ENCODE results near the gene CDC14A. TPM values are rescaled to one million over a fixed set of nuclear protein-coding genes. Genes with fewer than 3 reads are reported as not detected.
A peak's percentile ranks its signal among the peaks of the same experiment; 100 is the strongest.

The CDC14A gene
- polyA plus RNA-seq, 1 donor from 2014 or later, result 11.5 TPM

- H3K9me3 Mint-ChIP-seq, result no peaks in the 10 kb centered on the region
These were observed 180.3 kb downstream of the CDC14A start for GRCh38 chr1:100532645-100533044.

GRCh38 chr1:100535264-100535663, 183.0 kb downstream of the CDC14A start:
- no peaks in the 10 kb centered on the region for H3K36me3 Mint-ChIP-seq
- no peak overlapping the region for H3K27ac Mint-ChIP-seq
- no peaks in the 10 kb centered on the region for H3K9me3 Mint-ChIP-seq
- peaks cover 13 to 31% (median 14%) of the 10 kb centered on the region in 3 donors for H3K4me1 Mint-ChIP-seq
- peak overlapping the region in 1 of 4 donors; percentile 16 for H3K4me3 Mint-ChIP-seq
- H3K27me3 Mint-ChIP-seq, result peaks cover 18% of the 10 kb centered on the region

More at GRCh38 chr1:100532645-100533044, 180.3 kb downstream of the CDC14A start:
- no peak overlapping the region for H3K27ac Mint-ChIP-seq
- peaks cover 13 to 21% (median 14%) of the 10 kb centered on the region in 3 donors for H3K4me1 Mint-ChIP-seq
- peaks cover 10% of the 10 kb centered on the region for H3K27me3 Mint-ChIP-seq
- no peak overlapping the region for H3K4me3 Mint-ChIP-seq
- H3K36me3 Mint-ChIP-seq, result peaks cover 2% of the 10 kb centered on the region

- Mint-ChIP-seq H3K4me1 (peaks cover 13 to 28% (median 13%) of the 10 kb centered on the region in 3 donors), H3K27ac (no peak overlapping the region), H3K4me3 (peak overlapping the region in 1 of 4 donors; percentile 9), H3K9me3 (no peaks in the 10 kb centered on the region), H3K36me3 (no peaks in the 10 kb centered on the region), H3K27me3 (peaks cover 21% of the 10 kb centered on the region)
These were observed 183.7 kb downstream of the CDC14A start for GRCh38 chr1:100536031-100536430.

- H3K27ac Mint-ChIP-seq, result no peak overlapping the region
- peaks cover 12 to 26% (median 13%) of the 10 kb centered on the region in 3 donors for H3K4me1 Mint-ChIP-seq
- peak overlapping the region in 3 of 4 donors; percentile 68 to 78 (median 74) for H3K4me3 Mint-ChIP-seq
- peaks cover 21% of the 10 kb centered on the region for H3K27me3 Mint-ChIP-seq
- no peaks in the 10 kb centered on the region for H3K36me3 Mint-ChIP-seq
- H3K9me3 Mint-ChIP-seq, result no peaks in the 10 kb centered on the region
These were observed 186.9 kb downstream of the CDC14A start for GRCh38 chr1:100538913-100539835.

- Mint-ChIP-seq H3K4me3 (peak overlapping the region; percentile 58 to 83 (median 74)), H3K27me3 (peaks cover 21% of the 10 kb centered on the region)
These were observed 187.7 kb downstream of the CDC14A start for GRCh38 chr1:100539836-100540536.

GRCh38 chr1:100542285-100542684, 190.0 kb downstream of the CDC14A start:
- Mint-ChIP-seq H3K36me3 (no peaks in the 10 kb centered on the region), H3K4me1 (peaks cover 2 to 12% (median 2%) of the 10 kb centered on the region in 3 donors), H3K9me3 (no peaks in the 10 kb centered on the region), H3K27me3 (peaks cover 16% of the 10 kb centered on the region), H3K27ac (no peak overlapping the region), H3K4me3 (no peak overlapping the region)

More at GRCh38 chr1:100539836-100540536, 187.7 kb downstream of the CDC14A start:
- Mint-ChIP-seq H3K27ac (peak overlapping the region in 1 of 3 donors; percentile 17), H3K4me1 (peaks cover 10 to 26% (median 13%) of the 10 kb centered on the region in 3 donors), H3K9me3 (no peaks in the 10 kb centered on the region), H3K36me3 (no peaks in the 10 kb centered on the region)

GRCh38 chr1:100543640-100544039, 191.3 kb downstream of the CDC14A start:
- Mint-ChIP-seq H3K36me3 (no peaks in the 10 kb centered on the region), H3K27ac (no peak overlapping the region), H3K9me3 (no peaks in the 10 kb centered on the region), H3K4me3 (no peak overlapping the region), H3K4me1 (peaks cover 0 to 4% (median 2%) of the 10 kb centered on the region in 3 donors), H3K27me3 (peaks cover 14% of the 10 kb centered on the region)

GRCh38 chr1:100544791-100545190, 192.5 kb downstream of the CDC14A start:
- peaks cover 0 to 4% (median 2%) of the 10 kb centered on the region in 3 donors for H3K4me1 Mint-ChIP-seq
- H3K27me3 Mint-ChIP-seq, result peaks cover 13% of the 10 kb centered on the region
- no peaks in the 10 kb centered on the region for H3K36me3 Mint-ChIP-seq
- H3K27ac Mint-ChIP-seq, result no peak overlapping the region
- H3K4me3 Mint-ChIP-seq, result no peak overlapping the region
- H3K9me3 Mint-ChIP-seq, result no peaks in the 10 kb centered on the region

- no peaks in the 10 kb centered on the region for H3K36me3 Mint-ChIP-seq
- H3K4me1 Mint-ChIP-seq, result peaks cover 0 to 2% (median 0%) of the 10 kb centered on the region in 3 donors
- peaks cover 8% of the 10 kb centered on the region for H3K27me3 Mint-ChIP-seq
- peaks cover 0 to 7% (median 0%) of the 10 kb centered on the region in 3 donors for H3K9me3 Mint-ChIP-seq
- no peak overlapping the region for H3K4me3 Mint-ChIP-seq
- H3K27ac Mint-ChIP-seq, result no peak overlapping the region
These were observed 193.5 kb downstream of the CDC14A start for GRCh38 chr1:100545855-100546254.

GRCh38 chr1:100552031-100552430, 199.7 kb downstream of the CDC14A start:
- Mint-ChIP-seq H3K4me1 (no peaks in the 10 kb centered on the region), H3K36me3 (no peaks in the 10 kb centered on the region), H3K27ac (peak overlapping the region in 1 of 3 donors; percentile 49), H3K27me3 (peaks cover 6% of the 10 kb centered on the region), H3K9me3 (peaks cover 14 to 40% (median 26%) of the 10 kb centered on the region in 3 donors), H3K4me3 (no peak overlapping the region)

GRCh38 chr1:100552922-100553321, 200.6 kb downstream of the CDC14A start:
- peaks cover 16 to 48% (median 30%) of the 10 kb centered on the region in 3 donors for H3K9me3 Mint-ChIP-seq
- no peaks in the 10 kb centered on the region for H3K4me1 Mint-ChIP-seq
- H3K4me3 Mint-ChIP-seq, result no peak overlapping the region
- no peaks in the 10 kb centered on the region for H3K36me3 Mint-ChIP-seq
- H3K27ac Mint-ChIP-seq, result no peak overlapping the region
- H3K27me3 Mint-ChIP-seq, result peaks cover 7% of the 10 kb centered on the region

- Mint-ChIP-seq H3K4me1 (no peaks in the 10 kb centered on the region), H3K9me3 (peaks cover 16 to 49% (median 29%) of the 10 kb centered on the region in 3 donors), H3K36me3 (no peaks in the 10 kb centered on the region), H3K4me3 (no peak overlapping the region), H3K27me3 (peaks cover 7% of the 10 kb centered on the region), H3K27ac (no peak overlapping the region)
These were observed 203.9 kb downstream of the CDC14A start for GRCh38 chr1:100556181-100556580.

- H3K36me3 Mint-ChIP-seq, result no peaks in the 10 kb centered on the region
- H3K9me3 Mint-ChIP-seq, result peaks cover 15 to 43% (median 26%) of the 10 kb centered on the region in 3 donors
- H3K27ac Mint-ChIP-seq, result no peak overlapping the region
- no peaks in the 10 kb centered on the region for H3K4me1 Mint-ChIP-seq
- H3K4me3 Mint-ChIP-seq, result peak overlapping the region in 1 of 4 donors; percentile 33
- peaks cover 7% of the 10 kb centered on the region for H3K27me3 Mint-ChIP-seq
These were observed 204.8 kb downstream of the CDC14A start for GRCh38 chr1:100556925-100557605.

- no peaks in the 10 kb centered on the region for H3K36me3 Mint-ChIP-seq
- H3K4me3 Mint-ChIP-seq, result no peak overlapping the region
- no peak overlapping the region for H3K27ac Mint-ChIP-seq
- no peaks in the 10 kb centered on the region for H3K4me1 Mint-ChIP-seq
- H3K9me3 Mint-ChIP-seq, result peaks cover 12 to 38% (median 22%) of the 10 kb centered on the region in 3 donors
- peaks cover 7% of the 10 kb centered on the region for H3K27me3 Mint-ChIP-seq
These were observed 205.3 kb downstream of the CDC14A start for GRCh38 chr1:100557606-100557953.

Data from IgD-negative memory B cell (primary cell).